ENCODE results near the gene SPHK2. TPM values are rescaled to one million over a fixed set of nuclear protein-coding genes. Genes with fewer than 3 reads are reported as not detected.
A peak's percentile ranks its signal among the peaks of the same experiment; 100 is the strongest.

SPHK2 gene
- total and polyA plus RNA-seq, 2 of the 8 experiments (the other 6 are each of a cell fraction or from before 2014, with no cell fraction given), result 43.9 to 60.9 TPM

DNA sequence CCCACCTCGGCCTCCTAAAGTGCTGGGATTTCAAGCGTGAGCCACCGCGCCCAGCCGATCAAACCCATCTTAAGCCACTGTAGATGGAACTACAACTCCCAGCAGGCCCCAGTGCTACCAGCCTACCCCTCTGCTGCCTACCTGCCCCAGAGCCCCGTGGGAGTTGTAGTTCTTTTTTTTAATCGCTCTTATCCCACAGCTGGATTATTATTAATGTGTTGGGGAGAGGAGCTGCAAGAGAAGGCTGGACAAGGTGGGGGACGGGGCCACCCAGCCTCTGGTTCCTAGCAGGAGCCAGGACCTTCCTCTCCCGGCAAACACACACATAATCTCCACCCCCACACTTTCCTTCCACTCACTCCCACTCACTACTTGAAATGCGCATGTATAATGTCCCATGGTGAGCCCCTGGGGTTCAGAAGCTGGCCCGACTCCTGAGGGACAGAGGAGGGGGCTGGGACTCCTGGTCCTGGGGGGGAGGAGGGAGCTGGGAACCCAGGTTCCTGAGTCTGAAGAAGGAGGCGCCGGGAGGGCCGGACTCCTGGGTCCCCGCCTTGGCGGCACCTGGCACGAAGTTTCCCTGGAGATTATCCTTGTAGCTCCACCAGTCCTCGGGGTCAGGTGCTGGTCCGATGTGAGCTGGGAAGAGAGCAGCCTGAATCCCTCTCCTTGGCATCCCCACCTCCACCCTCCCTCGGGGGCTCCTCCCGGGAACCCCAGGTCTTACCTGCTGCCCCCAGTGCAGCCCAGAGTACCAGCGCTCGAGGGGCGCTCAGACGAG, 25.7 kb downstream of the SPHK2 start:
- Histone ChIP-seq H2AK5ac (ENCODE audit: low read depth, low read length) (no peak overlapping the region), H3K36me3 (ENCODE audit: control insufficient read depth in 2 of 4, insufficient read depth in 4 of 4, low read length in 3 of 4) (no peaks in the 10 kb centered on the region), H3K4me1 (replicated peaks in 1 of 4; ENCODE audit: control insufficient read depth in 3 of 4, insufficient read depth in 4 of 4, low read length in 3 of 4) (peaks cover 0 to 9% (median 1%) of the 10 kb centered on the region in 4 experiments; a peak in 4 of 7 replicates), H3K4me2 (ENCODE audit: insufficient read depth in 1 of 2, low read depth in 2 of 2, low read length in 2 of 2) (peak overlapping the region; percentile 89 to 98), H4K91ac (replicated peaks; ENCODE audit: insufficient read length, low read length) (peak overlapping the region; percentile 94), H3K4ac (replicated peaks; ENCODE audit: insufficient read length, low read depth, low read length) (peak overlapping the region; percentile 3), H2BK5ac (ENCODE audit: low read depth, low read length) (peak overlapping the region; percentile 99; the same call in 1 of the 2 replicates), H4K20me1 (replicated peaks in 1 of 2; ENCODE audit: control insufficient read depth in 1 of 2, insufficient read depth in 2 of 2, low read length in 2 of 2) (no peaks in the 10 kb centered on the region), H3K27me3 (replicated peaks in 1 of 4; ENCODE audit: control insufficient read depth in 3 of 4, extremely low read depth in 1 of 4, insufficient read depth in 3 of 4, low read length in 3 of 4) (no peaks in the 10 kb centered on the region), H2BK15ac (ENCODE audit: low read length) (no peak overlapping the region), H3K14ac (ENCODE audit: insufficient read length) (no peak overlapping the region), H3K56ac (replicated peaks; ENCODE audit: insufficient read length, low read depth, low read length) (peak overlapping the region; percentile 75), H4K5ac (ENCODE audit: insufficient read length, low read depth, low read length) (peak overlapping the region; percentile 76), H3K27ac (ENCODE audit: low read depth, low read length) (peak overlapping the region; percentile 78; the same call in 1 of the 2 replicates), H3K9me3 (ENCODE audit: insufficient read depth in 2 of 2, low read depth in 1 of 2, low read length in 1 of 2) (no peaks in the 10 kb centered on the region), H4K8ac (ENCODE audit: extremely low read depth, insufficient read depth, low read length) (no peak overlapping the region; the same call in 1 of the 2 replicates), H3K79me1 (ENCODE audit: low read depth, low read length) (no peaks in the 10 kb centered on the region), H3K9ac (replicated peaks in 1 of 4; ENCODE audit: extremely low read depth in 1 of 4, low read depth in 3 of 4, low read length in 3 of 4) (peak overlapping the region in 3 of 4 experiments; percentile 40 to 73 (median 43); a peak in 4 of 7 replicates), H3K23ac (ENCODE audit: insufficient read length) (no peak overlapping the region), H3K4me3 (ENCODE audit: extremely low read depth in 1 of 4, insufficient read depth in 2 of 4, low read depth in 3 of 4, low read length in 4 of 4) (peak overlapping the region; percentile 68 to 84 (median 82)), H2AFZ (ENCODE audit: low read length) (no peak overlapping the region), H3K18ac (ENCODE audit: extremely low read depth, low read length) (peak overlapping the region; percentile 95), H3K79me2 (ENCODE audit: control insufficient read depth in 1 of 2, insufficient read depth in 2 of 2, low read length in 2 of 2) (peaks cover 0 to 11% of the 10 kb centered on the region in 2 experiments; a peak in 2 of 4 replicates), H2BK12ac (ENCODE audit: low read depth, low read length) (peak overlapping the region; percentile 84), H3K23me2 (ENCODE audit: low read depth, low read length) (peaks cover 11% of the 10 kb centered on the region), H2BK20ac (ENCODE audit: low read length) (0 out of 2 replicates have a peak overlapping the region, but pooled peaks have one; percentile 48), H2BK120ac (replicated peaks; ENCODE audit: low read depth, low read length) (peak overlapping the region; percentile 14)
- CTCF ChIA-PET (ENCODE audit: partially characterized antibody), result interaction anchor here (0.7 to 3.4 kb wide), 28 partner anchors 10 to 197 kb away, joined by 3 to 26 read pairs (median 4); partner anchors contain the start of genes BCAT2, FUT1 and FUT2
- POLR2A ChIA-PET (ENCODE audit: partially characterized antibody), result interaction anchor here (0.9 to 2.9 kb wide), 35 partner anchors 7 to 319 kb away, joined by 3 to 27 read pairs (median 5); partner anchors contain the start of genes FAM83E, FUT2, HSD17B14 and IZUMO1
- FAIRE-seq, result no peak
- peak in 1 of 2 experiments; percentile 81 for DNase-seq (ENCODE audit: low read depth in 1 of 2, low spot score in 2 of 2)
- 3% methylated on average over 23 of the region's 25 CpGs; no CpG with 5 or more reads in 1 of the 2 experiments for WGBS, 2 experiments (ENCODE audit: extremely low coverage in 1 of 2, insufficient coverage in 1 of 2, insufficient read length in 1 of 2, insufficient replicate concordance in 2 of 2, low coverage in 1 of 2, low lambda C conversion rate in 2 of 2, missing lambda C conversion rate in 1 of 2)
- 0 out of 2 replicates have a peak, but pooled peaks have one; percentile 14 for TF ChIP-seq CREB1 (IDR thresholded peaks at IDR 0.05)
- TF ChIP-seq GTF2F1 (IDR thresholded peaks at IDR 0.05; ENCODE audit: borderline replicate concordance, low read depth, low read length), result no peak
- TF ChIP-seq TAF7 (optimal IDR thresholded peaks at IDR 0.05; ENCODE audit: borderline replicate concordance, low read depth, low read length), result no peak
- no peak for TF ChIP-seq TCF12 (IDR thresholded peaks at IDR 0.05; ENCODE audit: low read depth, low read length)
- TF ChIP-seq POLR2A (IDR thresholded peaks at IDR 0.05; ENCODE audit: control extremely low read depth in 1 of 2, low read depth in 2 of 2, low read length in 2 of 2), result no peak
- no peak for TF ChIP-seq CBX8 (IDR thresholded peaks at IDR 0.05; ENCODE audit: borderline replicate concordance, low read depth, low read length)
- TF ChIP-seq SP2 (IDR thresholded peaks at IDR 0.05; ENCODE audit: low read length), result no peak
- TF ChIP-seq PHF8 (conservative IDR thresholded peaks at IDR 0.05; ENCODE audit: low read depth, low read length), result no peak
- TF ChIP-seq HDAC2 (IDR thresholded peaks at IDR 0.05; ENCODE audit: borderline replicate concordance in 1 of 2, low read depth in 2 of 2, low read length in 2 of 2), result peak in 1 of 2 experiments; percentile 58; a peak in 1 of 4 replicates
- TF ChIP-seq KDM4A (IDR thresholded peaks at IDR 0.05; ENCODE audit: low read depth, low read length, severe bottlenecking), result no peak
- no peak for TF ChIP-seq HDAC6 (IDR thresholded peaks at IDR 0.05; ENCODE audit: low read depth, low read length)
- TF ChIP-seq SIRT6 (IDR thresholded peaks at IDR 0.05; ENCODE audit: low read length), result no peak

All from H1 (cell line).